Activated CD8-positive, alpha-beta memory T cell treated with anti-CD3 and anti-CD28 coated beads, Interleukin-2, amount 50 U/mL, for 24 hours (primary cell): ENCODE results near the gene ATR.
"Not testable (repeated sequence)": the region's sequence is repeated elsewhere in the genome, so short reads cannot be mapped to it uniquely, and the experiment has no call there.

ENCODE experiments used
- DNase-seq: peaks from one replicate; pipeline ENCODE4 v3.0.0-alpha.2; 2020; ENCODE audit errors: extremely low read depth

Gene ATR

GRCh38 chr3:142447852-142448823 lies 130.4 kb downstream of the ATR start, which contains the start of gene XRN1:
Gene XRN1, minus strand, starts transcription at chr3:142448037. Its CDS starts 93 bp downstream, at chr3:142447944.
- DNase-seq: peak; percentile 81

GRCh38 chr3:142447301-142447851 lies 131.2 kb downstream of the ATR start:
- DNase-seq: no peak

- no peak for DNase-seq
Measured at GRCh38 chr3:142445816-142446254, 132.7 kb downstream of the ATR start.

- no peak for DNase-seq
Measured at GRCh38 chr3:142444343-142444742, 134.2 kb downstream of the ATR start.

DNA sequence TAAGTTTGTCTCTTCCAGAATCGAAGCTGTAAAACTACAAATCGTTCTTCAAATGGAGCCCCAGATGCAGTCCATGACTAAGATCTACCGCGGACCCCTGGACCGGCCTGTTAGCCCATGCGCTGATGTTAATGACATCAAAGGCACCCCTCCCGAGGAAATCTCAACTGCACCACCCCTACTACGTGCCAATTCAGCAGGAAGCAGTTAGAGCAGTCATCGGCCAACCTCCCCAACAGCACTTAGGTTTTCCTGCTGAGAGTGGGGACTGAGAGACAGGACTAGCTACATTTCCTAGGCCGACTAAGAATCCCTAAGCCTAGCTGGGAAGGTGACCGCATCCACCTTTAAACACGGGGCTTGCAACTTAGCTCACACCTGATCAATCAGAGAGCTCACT lies 135.5 kb downstream of the ATR start:
- not testable (repeated sequence) for DNase-seq

DNA sequence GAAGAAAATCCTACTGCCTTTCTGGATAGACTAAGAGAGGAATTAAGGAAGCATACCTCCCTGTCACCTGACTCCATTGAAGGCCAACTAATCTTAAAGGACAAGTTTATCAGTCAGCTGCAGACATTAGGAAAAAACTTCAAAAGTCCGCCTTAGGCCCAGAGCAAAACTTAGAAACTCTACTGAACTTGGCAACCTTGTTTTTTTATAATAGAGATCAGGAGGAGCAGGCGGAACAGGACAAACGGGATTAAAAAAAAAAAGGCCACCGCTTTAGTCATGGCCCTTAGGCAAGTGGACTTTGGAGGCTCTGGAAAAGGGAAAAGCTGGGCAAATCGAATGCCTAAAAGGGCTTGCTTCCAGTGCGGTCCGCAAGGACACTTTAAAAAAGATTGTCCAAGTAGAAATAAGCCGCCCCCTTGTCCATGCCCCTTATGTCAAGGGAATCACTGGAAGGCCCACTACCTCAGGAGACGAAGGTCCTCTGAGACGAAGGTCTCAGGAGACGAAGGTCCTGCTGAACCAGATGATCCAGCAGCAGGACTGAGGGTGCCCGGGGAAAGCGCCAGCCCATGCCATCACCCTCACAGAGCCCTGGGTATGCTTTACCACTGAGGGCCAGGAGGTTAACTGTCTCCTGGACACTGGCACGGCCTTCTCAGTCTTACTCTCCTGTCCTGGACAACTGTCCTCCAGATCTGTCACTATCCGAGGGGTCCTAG lies 138.9 kb downstream of the ATR start:
- DNase-seq: not testable (repeated sequence)

GRCh38 chr3:142438096-142438495 lies 140.4 kb downstream of the ATR start:
- not testable (repeated sequence) for DNase-seq

- DNase-seq: no peak
Measured at GRCh38 chr3:142436951-142437585, 141.5 kb downstream of the ATR start.

DNA sequence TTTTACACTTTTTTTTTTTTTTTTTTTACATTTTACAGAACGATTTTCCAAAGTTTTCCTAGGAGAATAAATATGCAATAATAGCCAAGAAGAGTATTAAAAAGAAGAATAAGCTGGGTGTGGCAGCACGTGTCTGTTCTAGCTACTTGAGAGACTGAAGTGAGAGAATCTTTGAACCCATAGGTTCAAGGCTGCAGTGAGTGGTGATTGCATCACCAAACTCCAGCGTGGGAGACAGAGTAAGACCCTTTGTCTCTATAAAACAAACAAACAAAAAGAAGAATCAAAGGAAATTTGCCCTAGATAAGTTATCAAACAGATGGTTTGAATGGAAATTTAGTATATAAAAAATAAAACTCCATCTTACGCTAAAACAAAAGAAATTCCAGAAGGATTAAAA lies 144.0 kb downstream of the ATR start:
- no peak for DNase-seq

GRCh38 chr3:142433110-142433509 lies 145.4 kb downstream of the ATR start:
- DNase-seq: no peak

GRCh38 chr3:142429582-142429981 lies 149.0 kb downstream of the ATR start:
- DNase-seq: no peak

GRCh38 chr3:142424754-142425153 lies 153.8 kb downstream of the ATR start:
- no peak for DNase-seq

- no peak for DNase-seq
Measured at GRCh38 chr3:142418926-142419592, 159.5 kb downstream of the ATR start.

DNA sequence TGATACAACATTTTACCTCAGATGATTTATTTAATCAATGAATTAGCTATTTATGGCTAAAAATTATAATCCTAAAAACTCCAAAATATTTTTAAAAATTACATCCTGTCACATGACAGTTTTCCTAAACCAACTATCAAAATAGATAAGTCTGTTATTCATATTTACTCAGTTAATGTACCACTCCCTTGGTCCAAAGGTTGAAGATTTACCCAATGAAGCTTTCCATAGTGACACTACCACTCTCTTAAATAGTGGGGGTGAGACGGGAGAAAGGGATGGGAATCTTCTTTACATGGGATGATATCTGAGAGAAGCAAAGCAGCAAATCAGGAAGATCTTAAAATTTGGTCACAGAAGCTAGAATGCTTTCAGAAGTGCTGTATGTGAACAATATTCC lies 161.2 kb downstream of the ATR start:
- DNase-seq: no peak

DNA sequence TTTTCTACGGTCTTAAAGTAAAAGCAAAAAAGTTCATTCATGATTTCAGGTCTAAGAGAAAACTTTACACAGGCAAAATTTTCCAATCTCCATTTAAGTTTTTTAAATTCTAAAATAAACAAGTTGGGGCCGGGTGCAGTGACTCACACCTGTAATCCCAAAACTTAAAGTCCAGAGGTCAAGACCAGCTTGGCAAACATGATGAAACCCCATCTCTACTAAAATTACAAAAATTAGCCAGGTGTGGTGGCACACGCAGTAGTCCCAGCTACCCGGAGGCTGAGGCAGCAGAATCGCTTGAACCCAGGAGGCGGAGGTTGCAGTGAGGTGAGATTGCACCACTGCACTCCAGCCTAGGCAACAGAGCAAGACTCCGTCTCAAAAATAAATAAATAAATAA lies 178.0 kb downstream of the ATR start:
- DNase-seq: not testable (repeated sequence)
